Ureter (tissue), 1 donor: ENCODE results near the gene USB1. TPM values are rescaled to one million over a fixed set of nuclear protein-coding genes. Genes with fewer than 3 reads are reported as not detected.
A peak's percentile ranks its signal among the peaks of the same experiment; 100 is the strongest.
"Not testable (repeated sequence)": the region's sequence is repeated elsewhere in the genome, so short reads cannot be mapped to it uniquely, and the experiment has no call there.

Experiments used
- DNase-seq: peaks from one replicate; pipeline ENCODE4 v3.0.0-alpha.2; 2020; ENCODE audit warnings: low spot score
- total RNA-seq: library from RNA; stranded (reverse); gene quantifications from one replicate; pipeline ENCODE4 v1.2.4, GENCODE V29; 2023
- donor health status: DM: yes; HTN: yes; CAD: no.

USB1 gene
- total RNA-seq, 1 donor from 2014 or later = 50.5 TPM

GRCh38 chr16:57994361-57994760, 6.8 kb upstream of the USB1 start:
- no peak for DNase-seq

- peak; percentile 74 for DNase-seq
These were observed 6.4 kb upstream of the USB1 start for GRCh38 chr16:57994778-57995177.

GRCh38 chr16:57995721-57996405, 5.3 kb upstream of the USB1 start:
- DNase-seq = no peak

GRCh38 chr16:57996406-57997175, 4.6 kb upstream of the USB1 start:
- no peak for DNase-seq

- no peak for DNase-seq
These were observed 4.1 kb upstream of the USB1 start for GRCh38 chr16:57997176-57997527.

GRCh38 chr16:57997528-57998265, 3.5 kb upstream of the USB1 start:
- DNase-seq = no peak

- peak; percentile 80 for DNase-seq
These were observed 2.7 kb upstream of the USB1 start for GRCh38 chr16:57998486-57998885.

GRCh38 chr16:57998992-57999365, 2.2 kb upstream of the USB1 start:
- no peak for DNase-seq

- no peak for DNase-seq
These were observed 1.7 kb upstream of the USB1 start for GRCh38 chr16:57999366-57999970.

- no peak for DNase-seq
These were observed 1.1 kb upstream of the USB1 start, which contains the start of gene ZNF319 for GRCh38 chr16:57999971-58000705. Gene ZNF319 (minus strand): TSS chr16:58000672. CDS start chr16:57998265, 2,407 bp downstream.

GRCh38 chr16:58001781-58002415, 691 bp downstream of the USB1 start:
- no peak for DNase-seq

- DNase-seq = no peak
These were observed 1.2 kb downstream of the USB1 start for GRCh38 chr16:58002416-58002800.

- DNase-seq = no peak
These were observed 1.7 kb downstream of the USB1 start for GRCh38 chr16:58002936-58003335.

GRCh38 chr16:58004736-58005135, 3.5 kb downstream of the USB1 start:
- not testable (repeated sequence) for DNase-seq

GRCh38 chr16:58009856-58010416, 8.7 kb downstream of the USB1 start:
- DNase-seq = no peak

GRCh38 chr16:58010886-58011285, 9.7 kb downstream of the USB1 start:
- DNase-seq = no peak

- no peak for DNase-seq
These were observed 10.4 kb downstream of the USB1 start for GRCh38 chr16:58011652-58012051.

- DNase-seq = no peak
These were observed 11.3 kb downstream of the USB1 start for GRCh38 chr16:58012481-58012880.

- no peak for DNase-seq
These were observed 12.2 kb downstream of the USB1 start for GRCh38 chr16:58013201-58013956.

- DNase-seq = no peak
These were observed 15.7 kb downstream of the USB1 start for GRCh38 chr16:58016840-58017446.
